ENCODE data around the gene GJB5. TPM values are rescaled to one million over a fixed set of nuclear protein-coding genes. Genes with fewer than 3 reads are reported as not detected.

The GJB5 gene
- total RNA-seq, 1 donor = not detected

DNA sequence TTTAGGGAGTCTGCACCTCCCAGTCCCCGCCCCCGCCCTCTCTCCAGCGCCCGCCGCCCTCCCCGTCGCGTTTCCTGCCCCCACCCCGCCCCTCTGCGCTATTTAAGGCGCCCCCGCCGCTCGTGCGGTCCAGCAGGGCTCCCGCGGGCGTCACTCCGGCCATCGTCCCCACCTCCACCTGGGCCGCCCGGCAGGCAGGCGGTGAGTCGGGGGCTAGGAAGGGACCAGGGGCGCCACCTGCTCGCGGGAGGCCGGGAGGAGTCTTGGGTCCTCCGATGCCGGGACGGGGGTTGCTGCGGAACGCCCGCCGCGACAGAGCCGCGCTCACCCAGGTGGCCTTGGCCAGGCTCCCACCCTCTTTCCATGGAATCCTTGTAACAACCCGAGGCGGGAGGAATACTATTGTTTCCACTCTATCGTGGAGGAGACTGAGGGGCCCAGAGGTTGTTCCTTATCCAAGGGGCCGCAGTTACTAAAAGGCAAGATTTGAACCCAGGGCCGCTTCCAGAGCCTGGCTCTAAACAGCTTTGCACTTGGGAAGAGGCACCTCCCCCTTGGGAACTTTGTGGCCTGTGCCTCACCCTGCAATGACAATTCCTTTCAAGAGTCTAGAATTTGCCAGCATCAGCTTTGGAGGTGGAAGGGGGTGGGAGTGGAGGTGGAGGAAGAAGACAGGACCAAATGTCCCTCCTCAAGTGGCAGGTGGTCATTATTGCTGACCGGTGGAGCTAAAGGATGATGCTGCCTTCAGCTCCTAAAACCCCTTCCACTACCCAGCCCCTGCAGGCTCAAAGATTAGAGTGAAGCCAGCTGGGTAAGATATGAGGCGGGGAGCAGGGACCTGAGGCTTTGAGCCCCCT, 38.3 kb downstream of the GJB5 start, which contains the start of gene GJA4:
GJA4 (plus strand) TSS at position 132 of the 860 bp plus-strand sequence. CDS start 1,215 bp downstream, outside the sequence.
- DNase-seq (ENCODE audit: low read depth in 2 of 3, low spot score in 2 of 3) = no peak

DNA sequence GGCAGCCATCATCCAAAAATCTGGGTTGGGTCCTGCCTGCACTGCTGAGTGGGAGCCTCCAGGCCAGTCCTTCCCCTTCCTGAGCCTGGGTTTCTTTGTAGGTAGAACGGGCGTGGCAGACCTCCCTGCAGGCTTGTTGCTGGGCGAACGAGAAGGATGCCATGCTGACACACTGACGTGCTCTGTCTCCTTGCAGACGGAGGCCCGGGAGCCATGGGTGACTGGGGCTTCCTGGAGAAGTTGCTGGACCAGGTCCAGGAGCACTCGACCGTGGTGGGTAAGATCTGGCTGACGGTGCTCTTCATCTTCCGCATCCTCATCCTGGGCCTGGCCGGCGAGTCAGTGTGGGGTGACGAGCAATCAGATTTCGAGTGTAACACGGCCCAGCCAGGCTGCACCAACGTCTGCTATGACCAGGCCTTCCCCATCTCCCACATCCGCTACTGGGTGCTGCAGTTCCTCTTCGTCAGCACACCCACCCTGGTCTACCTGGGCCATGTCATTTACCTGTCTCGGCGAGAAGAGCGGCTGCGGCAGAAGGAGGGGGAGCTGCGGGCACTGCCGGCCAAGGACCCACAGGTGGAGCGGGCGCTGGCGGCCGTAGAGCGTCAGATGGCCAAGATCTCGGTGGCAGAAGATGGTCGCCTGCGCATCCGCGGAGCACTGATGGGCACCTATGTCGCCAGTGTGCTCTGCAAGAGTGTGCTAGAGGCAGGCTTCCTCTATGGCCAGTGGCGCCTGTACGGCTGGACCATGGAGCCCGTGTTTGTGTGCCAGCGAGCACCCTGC, 39.3 kb downstream of the GJB5 start:
- no peak for DNase-seq (ENCODE audit: low read depth in 2 of 3, low spot score in 2 of 3)

DNA sequence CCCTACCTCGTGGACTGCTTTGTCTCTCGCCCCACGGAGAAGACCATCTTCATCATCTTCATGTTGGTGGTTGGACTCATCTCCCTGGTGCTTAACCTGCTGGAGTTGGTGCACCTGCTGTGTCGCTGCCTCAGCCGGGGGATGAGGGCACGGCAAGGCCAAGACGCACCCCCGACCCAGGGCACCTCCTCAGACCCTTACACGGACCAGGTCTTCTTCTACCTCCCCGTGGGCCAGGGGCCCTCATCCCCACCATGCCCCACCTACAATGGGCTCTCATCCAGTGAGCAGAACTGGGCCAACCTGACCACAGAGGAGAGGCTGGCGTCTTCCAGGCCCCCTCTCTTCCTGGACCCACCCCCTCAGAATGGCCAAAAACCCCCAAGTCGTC, 39.9 kb downstream of the GJB5 start:
- DNase-seq (ENCODE audit: low read depth in 2 of 3, low spot score in 2 of 3) = no peak

DNA sequence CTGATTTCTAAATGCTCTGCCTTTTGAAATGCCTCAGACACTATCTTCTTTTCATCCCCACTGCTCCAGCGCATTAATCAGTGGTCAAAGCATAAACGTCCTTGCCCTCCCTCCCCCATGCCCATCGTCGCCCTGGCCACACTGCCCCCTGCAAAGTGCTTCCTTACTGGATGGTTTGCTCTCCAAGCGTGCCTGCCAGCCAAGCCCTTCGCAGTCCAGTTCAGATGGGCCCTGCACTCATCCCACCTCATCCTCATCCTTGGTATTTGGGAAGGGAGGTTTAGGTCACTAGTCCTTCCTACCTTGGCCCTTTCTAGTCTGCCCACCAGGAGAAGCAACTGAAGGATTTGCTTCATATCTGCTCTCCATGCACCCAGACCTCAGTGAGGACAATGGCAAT, 41.1 kb downstream of the GJB5 start:
- DNase-seq (ENCODE audit: low read depth in 2 of 3, low spot score in 2 of 3) = no peak

DNA sequence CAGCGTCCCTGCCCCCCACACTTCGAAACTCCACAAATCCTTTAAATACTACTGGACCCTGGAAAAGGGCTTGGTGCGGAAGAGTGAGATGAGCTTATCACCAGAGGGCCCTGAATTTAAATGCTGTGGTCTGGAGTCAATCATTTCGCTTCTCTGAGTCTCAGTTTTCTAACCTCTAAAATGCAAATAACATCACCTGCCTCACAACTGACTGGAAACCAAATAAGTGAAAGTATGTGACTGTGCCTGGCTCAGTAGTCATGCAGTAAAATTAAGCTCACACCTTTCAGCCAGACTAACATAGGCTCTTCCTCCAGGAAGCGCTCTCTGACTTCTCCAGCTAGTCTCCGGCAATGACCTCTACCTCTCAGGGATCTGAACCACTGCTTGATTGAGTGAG, 42.1 kb downstream of the GJB5 start:
- no peak for DNase-seq (ENCODE audit: low read depth in 2 of 3, low spot score in 2 of 3)

DNA sequence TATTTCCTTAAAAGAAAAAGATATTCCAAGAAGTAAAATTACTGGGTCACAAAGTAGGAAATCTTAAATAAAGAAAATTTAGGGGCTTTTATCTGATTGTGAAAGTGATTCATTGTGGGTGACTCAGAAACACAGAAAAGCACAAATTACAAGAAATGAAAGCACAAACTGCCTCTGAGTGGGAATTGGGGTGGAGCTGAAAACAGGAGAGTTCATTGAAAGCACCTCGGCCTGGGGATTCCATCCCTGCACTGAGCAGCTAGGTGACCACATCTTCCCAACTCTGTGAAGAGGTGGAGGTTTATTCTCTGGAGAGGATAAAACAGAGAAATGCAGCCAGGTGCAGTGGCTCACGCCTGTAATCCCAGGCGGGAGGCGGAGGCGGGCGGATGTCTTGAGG, 45.4 kb downstream of the GJB5 start:
- DNase-seq (ENCODE audit: low read depth in 2 of 3, low spot score in 2 of 3) = no peak

DNA sequence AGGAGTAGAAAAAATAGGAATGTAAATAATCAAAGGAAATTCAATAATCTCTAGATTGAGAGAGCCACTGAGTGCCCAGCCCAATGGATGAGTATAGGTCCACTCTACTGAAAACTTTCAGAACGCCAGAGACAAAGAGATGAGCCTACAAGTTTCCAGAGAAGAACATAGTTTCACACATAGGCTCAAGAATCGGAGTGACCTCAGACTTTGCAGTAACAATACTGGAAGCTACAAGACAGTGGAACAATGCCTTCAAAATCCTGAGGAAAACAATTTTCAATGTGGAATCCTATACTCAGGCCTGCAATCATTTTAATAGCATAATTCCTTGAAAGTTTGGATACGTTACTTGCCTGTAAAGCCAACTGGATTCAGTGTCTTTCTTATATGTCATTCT, 48.9 kb downstream of the GJB5 start:
- no peak for DNase-seq (ENCODE audit: low read depth in 2 of 3, low spot score in 2 of 3)

DNA sequence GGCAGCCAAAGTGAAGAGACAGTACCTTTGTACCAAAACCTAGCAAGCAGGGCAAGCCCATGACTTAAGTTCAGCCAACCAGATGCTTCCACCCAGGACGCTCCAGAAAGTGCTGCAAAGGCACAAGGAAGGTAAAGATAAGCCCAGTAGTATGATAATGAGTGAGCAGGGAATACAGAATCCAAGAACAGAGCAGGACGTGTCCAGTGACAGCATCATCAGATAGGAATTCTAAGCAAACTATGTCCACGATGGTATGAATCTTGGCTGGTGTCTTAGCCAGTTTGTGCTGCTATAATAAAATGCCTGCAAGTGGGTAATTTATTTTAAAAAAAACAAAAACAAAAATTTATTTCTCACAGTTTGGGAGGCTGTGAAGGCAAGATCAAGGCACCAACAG, 51.5 kb downstream of the GJB5 start:
- no peak for DNase-seq (ENCODE audit: low read depth in 2 of 3, low spot score in 2 of 3)

Other genes with a start within 250 kb of the GJB5 start
- not detected for gene GJB4, start 4.7 kb downstream of the GJB5 start, total RNA-seq
- under 0.01 TPM for gene GJB3, start 26.2 kb downstream of the GJB5 start, total RNA-seq
- 7.3 TPM for gene GJA4, start 38.0 kb downstream of the GJB5 start, total RNA-seq
- 40.7 TPM for gene SMIM12, start 104.7 kb downstream of the GJB5 start, total RNA-seq
- gene DLGAP3, start 174.6 kb downstream of the GJB5 start, total RNA-seq = 0.27 TPM
- 34.2 TPM for gene TMEM35B, start 230.3 kb downstream of the GJB5 start, total RNA-seq